PC-3 (cell line): ENCODE measurements around the gene UNC13D. TPM values are rescaled to one million over a fixed set of nuclear protein-coding genes. Genes with fewer than 3 reads are reported as not detected.

Experiments
- ATAC-seq: fragments of 200-7000 bp; cut with Tn5 transposase; 2 replicates; pipeline ENCODE4 v1.9.1; 2020; ENCODE audit warnings: mild to moderate bottlenecking, moderate library complexity
- BruUV-seq: library from RNA; stranded (reverse); fragments of 400-500 nt; replicated peaks from 2 replicates; lab custom pipeline; 2021; lab: Mats Ljungman, UMichigan
- CTCF ChIA-PET: fragments of 300-600 bp; sonication (Branson Sonifier 250); formaldehyde crosslinking; loops from one replicate; lab custom pipeline; 2022; ENCODE audit warnings: antibody characterized with exemption; lab: Charles Lee
- POLR2A ChIA-PET: fragments of 300-600 bp; sonication (Branson Sonifier 250); formaldehyde crosslinking; loops from one replicate; lab custom pipeline; 2022; ENCODE audit warnings: antibody characterized with exemption; ENCODE audit not compliant: unreplicated experiment; lab: Charles Lee
- DNase-seq: peaks from one replicate; pipeline ENCODE4 v3.0.0-alpha.2; 2015
- H2AFZ ChIP-seq: fragments of 300-600 bp; sonication (generic); 2 replicates; pipeline ENCODE4 v1.6.0; 2016; ENCODE audit warnings: antibody characterized with exemption, low read length
- H3F3A ChIP-seq: fragments of 300-600 bp; sonication (generic); one replicate; pipeline ENCODE4 v1.6.0; 2017; ENCODE audit warnings: antibody characterized with exemption, low read length, control low read depth, mild to moderate bottlenecking; ENCODE audit not compliant: unreplicated experiment
- H3K27ac ChIP-seq: fragments of 300-600 bp; sonication (generic); 2 replicates; pipeline ENCODE4 v1.5.1; 2016; ENCODE audit warnings: mild to moderate bottlenecking, low read length
- H3K27me3 ChIP-seq: fragments of 300-600 bp; sonication (generic); 2 replicates; pipeline ENCODE4 v1.6.1; 2016; ENCODE audit warnings: low read length, mixed read lengths
- H3K36me3 ChIP-seq: fragments of 300-600 bp; sonication (generic); 2 replicates; pipeline ENCODE4 v1.6.1; 2016; ENCODE audit warnings: low read depth, mixed run types, low read length, mixed read lengths
- H3K4me1 ChIP-seq: fragments of 300-600 bp; sonication (generic); 2 replicates; pipeline ENCODE4 v1.5.1; 2016; ENCODE audit warnings: low read length; ENCODE audit not compliant: insufficient read depth
- H3K4me2 ChIP-seq: fragments of 300-600 bp; sonication (generic); 2 replicates; pipeline ENCODE4 v1.6.0; 2016; ENCODE audit warnings: low read length
- H3K4me3 ChIP-seq: fragments of 300-600 bp; sonication (generic); 2 replicates; pipeline ENCODE4 v1.5.1; 2016; ENCODE audit warnings: mild to moderate bottlenecking, low read length, mixed read lengths
- H3K79me2 ChIP-seq: fragments of 300-600 bp; sonication (generic); 2 replicates; pipeline ENCODE4 v1.6.1; 2017; ENCODE audit warnings: low read length, mixed read lengths
- H3K9ac ChIP-seq: fragments of 300-600 bp; sonication (generic); 2 replicates; pipeline ENCODE4 v1.6.0; 2016; ENCODE audit warnings: mild to moderate bottlenecking, low read length
- H3K9me2 ChIP-seq: fragments of 300-600 bp; sonication (generic); replicated peaks from 2 replicates; pipeline ENCODE4 v1.6.1; 2016; ENCODE audit warnings: mixed run types, low read length, mixed read lengths
- H3K9me3 ChIP-seq: fragments of 300-600 bp; sonication (generic); 2 replicates; pipeline ENCODE4 v1.6.1; 2016; ENCODE audit warnings: low read length, mixed read lengths
- H4K20me1 ChIP-seq: fragments of 300-600 bp; sonication (generic); 2 replicates; pipeline ENCODE4 v1.6.1; 2016; ENCODE audit warnings: low read length, mixed read lengths
- EZH2 ChIP-seq: fragments of 300-600 bp; sonication (generic); IDR thresholded peaks from one replicate; pipeline ENCODE4 v1.6.1; 2017; ENCODE audit warnings: antibody characterized with exemption, mild to moderate bottlenecking, low read length; ENCODE audit not compliant: unreplicated experiment
- EZH2phosphoT487 ChIP-seq: fragments of 300-600 bp; sonication (generic); IDR thresholded peaks from 2 replicates; pipeline ENCODE4 v1.6.1; 2018; ENCODE audit warnings: mild to moderate bottlenecking, antibody characterized with exemption, low read length, borderline replicate concordance
- intact Hi-C: fragments of 100-400 bp; cut with micrococcal nuclease; formaldehyde crosslinking; loops from 2 replicates; pipeline ENCODE4 v1.9.0; 2023
- total RNA-seq: library from RNA; depleted of rRNA; stranded (reverse); fragments of >200 nt; gene quantifications from 2 replicates; pipeline ENCODE4 v1.2.3, GENCODE V29; 2014
- TF ChIP-seq, protein P1 (sequence below): fragments of 300-600 bp; sonication (generic); conservative IDR thresholded peaks from 2 replicates; pipeline ENCODE4 v1.5.1; 2017; ENCODE audit warnings: antibody characterized with exemption, low read depth, mild to moderate bottlenecking, low read length

UNC13D gene
- total RNA-seq, 1 experiment from 2014 or later: 43.9 TPM

DNA sequence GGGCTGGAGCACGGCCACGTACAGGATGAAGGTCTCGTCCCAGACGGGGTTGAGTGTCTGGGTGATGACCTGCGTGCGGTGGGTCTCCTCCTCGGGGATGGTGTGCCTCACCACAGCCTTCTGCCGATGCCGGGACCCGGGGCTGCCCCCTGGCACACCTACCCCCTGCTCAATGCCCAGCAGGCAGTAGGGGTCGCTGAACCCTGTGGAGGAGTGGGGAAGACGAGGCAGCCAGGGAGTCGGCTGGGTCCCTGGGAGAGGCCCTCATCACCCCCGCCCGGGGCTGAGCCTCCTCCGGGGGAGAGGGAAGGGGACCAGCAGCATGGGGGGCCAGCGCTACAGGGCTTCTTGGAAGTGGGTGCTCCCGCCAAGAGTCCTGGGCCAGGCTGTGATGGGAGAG, 1.8 kb downstream of the UNC13D start:
- Histone ChIP-seq H3K79me2 (peaks cover 7% of the 10 kb centered on the region; the same call in 1 of the 2 replicates), H3K4me1 (peaks cover 39% of the 10 kb centered on the region), H4K20me1 (no peaks in the 10 kb centered on the region), H3K27ac (no peak overlapping the region), H3K9ac (no peak overlapping the region), H3K9me2 (no peaks in the 10 kb centered on the region), H3F3A (peaks cover 5% of the 10 kb centered on the region), H2AFZ (no peak overlapping the region), H3K4me2 (no peak overlapping the region), H3K36me3 (peaks cover 7% of the 10 kb centered on the region; the same call in 1 of the 2 replicates), H3K27me3 (no peaks in the 10 kb centered on the region), H3K4me3 (no peak overlapping the region), H3K9me3 (no peaks in the 10 kb centered on the region)
- ATAC-seq (no peak), DNase-seq (no peak)
- TF ChIP-seq EZH2phosphoT487 (no peak), EZH2 (no peak)
- TF ChIP-seq, protein P1, sequence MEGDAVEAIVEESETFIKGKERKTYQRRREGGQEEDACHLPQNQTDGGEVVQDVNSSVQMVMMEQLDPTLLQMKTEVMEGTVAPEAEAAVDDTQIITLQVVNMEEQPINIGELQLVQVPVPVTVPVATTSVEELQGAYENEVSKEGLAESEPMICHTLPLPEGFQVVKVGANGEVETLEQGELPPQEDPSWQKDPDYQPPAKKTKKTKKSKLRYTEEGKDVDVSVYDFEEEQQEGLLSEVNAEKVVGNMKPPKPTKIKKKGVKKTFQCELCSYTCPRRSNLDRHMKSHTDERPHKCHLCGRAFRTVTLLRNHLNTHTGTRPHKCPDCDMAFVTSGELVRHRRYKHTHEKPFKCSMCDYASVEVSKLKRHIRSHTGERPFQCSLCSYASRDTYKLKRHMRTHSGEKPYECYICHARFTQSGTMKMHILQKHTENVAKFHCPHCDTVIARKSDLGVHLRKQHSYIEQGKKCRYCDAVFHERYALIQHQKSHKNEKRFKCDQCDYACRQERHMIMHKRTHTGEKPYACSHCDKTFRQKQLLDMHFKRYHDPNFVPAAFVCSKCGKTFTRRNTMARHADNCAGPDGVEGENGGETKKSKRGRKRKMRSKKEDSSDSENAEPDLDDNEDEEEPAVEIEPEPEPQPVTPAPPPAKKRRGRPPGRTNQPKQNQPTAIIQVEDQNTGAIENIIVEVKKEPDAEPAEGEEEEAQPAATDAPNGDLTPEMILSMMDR: no peak
- CTCF ChIA-PET: no interaction called here
- intact Hi-C loops: no loop called here
- POLR2A ChIA-PET: no interaction called here
- BruUV-seq: no TSS peak

DNA sequence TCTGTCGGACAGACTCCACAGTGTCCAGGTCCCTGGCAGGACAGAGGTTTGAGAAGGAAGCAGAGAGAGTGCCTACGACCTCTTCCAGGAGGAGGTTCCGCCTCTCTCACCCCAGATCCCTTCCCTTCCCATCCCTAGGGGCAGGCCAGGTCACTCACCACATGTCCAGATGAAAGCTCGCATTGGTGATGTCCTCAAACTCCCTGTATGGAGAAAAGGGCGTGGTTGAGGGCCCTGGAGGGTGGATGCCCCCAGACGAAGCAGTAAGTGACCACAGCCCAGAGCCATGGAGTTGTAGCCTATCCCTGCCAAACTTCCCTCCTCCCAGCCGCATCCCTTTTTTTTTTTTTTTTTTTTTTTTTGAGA, 3.4 kb downstream of the UNC13D start:
- Histone ChIP-seq H3F3A (peaks cover 5% of the 10 kb centered on the region), H3K4me1 (peaks cover 25% of the 10 kb centered on the region), H3K4me2 (no peak overlapping the region), H3K36me3 (no peaks in the 10 kb centered on the region; the same call in 1 of the 2 replicates), H4K20me1 (no peaks in the 10 kb centered on the region), H3K9me3 (no peaks in the 10 kb centered on the region), H3K9me2 (no peaks in the 10 kb centered on the region), H3K27me3 (no peaks in the 10 kb centered on the region), H3K79me2 (peaks cover 7% of the 10 kb centered on the region; the same call in 1 of the 2 replicates), H2AFZ (no peak overlapping the region), H3K4me3 (no peak overlapping the region), H3K9ac (no peak overlapping the region), H3K27ac (no peak overlapping the region)
- TF ChIP-seq EZH2 (no peak), EZH2phosphoT487 (no peak)
- TF ChIP-seq, protein P1: no peak
- no TSS peak for BruUV-seq
- DNase-seq (no peak), ATAC-seq (no peak)
- ChIA-PET CTCF (interaction anchor here (0.7 kb wide), 1 partner anchor 35 kb away, joined by 3 read pairs; no protein-coding TSS in a partner anchor), POLR2A (no interaction called here)
- intact Hi-C loops: no loop called here

DNA sequence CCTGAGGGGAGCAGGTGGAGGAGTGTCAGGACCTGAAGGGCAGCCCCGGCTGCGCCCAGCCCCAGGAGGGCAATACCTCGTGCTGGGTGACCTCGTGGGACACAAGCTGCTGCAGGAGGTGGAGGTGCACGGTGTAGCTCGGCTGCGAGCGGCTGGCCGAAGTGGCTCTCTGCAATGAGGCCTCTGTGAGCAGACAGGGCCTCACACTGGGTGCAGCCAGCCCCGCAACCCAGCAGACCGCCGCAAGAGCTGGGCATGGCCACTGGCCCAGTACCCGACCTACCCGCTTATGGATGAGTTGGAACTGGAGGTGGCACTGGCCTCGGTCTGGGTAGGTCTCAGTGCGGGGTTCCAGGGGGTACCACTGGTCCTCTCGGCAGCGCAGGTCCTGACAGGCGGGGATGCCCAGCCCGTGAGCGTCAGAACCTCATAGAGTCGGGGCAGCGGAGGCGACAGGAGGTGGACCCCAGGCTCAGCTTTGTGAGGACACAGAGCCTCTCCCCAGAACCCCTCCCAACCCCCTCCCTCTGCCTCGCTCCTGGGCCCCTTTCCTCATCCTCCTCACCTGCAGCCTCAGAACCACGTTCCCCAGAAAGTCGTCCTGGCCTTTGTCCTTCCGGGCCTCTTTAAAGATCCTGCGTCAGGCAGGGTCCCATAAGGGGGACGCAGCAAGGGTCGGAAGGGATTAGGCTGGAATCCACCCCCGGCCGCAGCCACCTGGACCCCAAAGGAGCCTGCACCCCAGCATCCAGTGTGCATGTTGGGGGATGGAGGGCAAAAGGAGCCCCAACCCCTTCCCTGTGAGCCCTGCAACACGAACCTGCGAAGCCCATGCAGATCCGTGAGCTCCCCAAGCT, 4.0 kb downstream of the UNC13D start:
- H3K36me3 ChIP-seq: no peaks in the 10 kb centered on the region; the same call in 1 of the 2 replicates
- no peaks in the 10 kb centered on the region for H3F3A ChIP-seq
- no peaks in the 10 kb centered on the region for H3K9me3 ChIP-seq
- H3K27me3 ChIP-seq: no peaks in the 10 kb centered on the region
- no peak overlapping the region for H3K27ac ChIP-seq
- CTCF ChIA-PET: interaction anchor here (0.7 kb wide), 2 partner anchors 36 to 37 kb away, joined by 3 to 6 read pairs; no protein-coding TSS in a partner anchor
- H3K79me2 ChIP-seq: peaks cover 7% of the 10 kb centered on the region; the same call in 1 of the 2 replicates
- peaks cover 19% of the 10 kb centered on the region for H3K4me1 ChIP-seq
- no peak overlapping the region for H3K4me2 ChIP-seq
- BruUV-seq: no TSS peak
- intact Hi-C loops: no loop called here
- no peaks in the 10 kb centered on the region for H4K20me1 ChIP-seq
- TF ChIP-seq EZH2phosphoT487 (no peak), EZH2 (no peak)
- TF ChIP-seq, protein P1: no peak
- DNase-seq (no peak), ATAC-seq (no peak)
- H3K9ac ChIP-seq: no peak overlapping the region
- H2AFZ ChIP-seq: no peak overlapping the region
- H3K4me3 ChIP-seq: no peak overlapping the region
- no peaks in the 10 kb centered on the region for H3K9me2 ChIP-seq
- POLR2A ChIA-PET: no interaction called here
